ENCODE measurements around the gene TNFAIP8L1.

Gene TNFAIP8L1

DNA sequence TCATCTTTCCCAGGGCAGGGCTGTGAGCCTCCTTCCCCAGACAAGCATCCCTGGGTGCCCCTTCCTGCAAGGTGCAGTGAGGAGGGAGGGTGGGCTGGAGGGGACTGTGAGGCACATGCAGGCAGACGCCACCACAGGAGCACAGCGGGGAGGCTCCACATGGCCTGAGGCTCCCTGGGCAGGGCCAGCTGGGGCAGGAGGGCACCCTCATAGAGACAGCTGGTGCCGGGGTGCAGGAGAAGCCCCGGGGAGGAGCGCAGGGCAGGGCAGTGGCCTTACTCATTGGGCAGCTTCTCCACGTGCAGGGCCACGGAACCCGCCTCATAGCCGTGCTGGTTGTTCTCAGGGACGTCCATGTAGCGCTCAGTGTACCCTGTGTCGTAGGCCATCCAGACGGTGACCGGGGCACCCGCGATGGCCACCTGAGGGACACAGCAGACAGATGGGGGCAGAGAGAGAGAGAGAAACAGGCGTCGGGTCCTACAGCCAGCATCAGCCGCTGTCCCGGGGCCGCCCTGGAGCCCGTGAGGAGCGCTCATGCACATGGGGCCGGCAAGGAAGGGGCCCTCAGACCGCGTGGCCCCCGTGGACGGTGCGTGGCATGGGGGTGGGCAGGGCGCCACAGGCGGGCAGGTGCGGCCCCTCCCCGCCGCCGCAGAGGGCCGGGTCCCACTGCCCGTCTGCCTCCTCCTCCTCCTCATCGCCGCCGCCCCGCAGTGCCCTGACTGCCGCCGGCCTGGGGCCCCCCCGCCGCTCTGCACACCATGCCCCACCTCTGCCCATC is 43.3 kb downstream of the TNFAIP8L1 start:
- DNase-seq: no peak

DNA sequence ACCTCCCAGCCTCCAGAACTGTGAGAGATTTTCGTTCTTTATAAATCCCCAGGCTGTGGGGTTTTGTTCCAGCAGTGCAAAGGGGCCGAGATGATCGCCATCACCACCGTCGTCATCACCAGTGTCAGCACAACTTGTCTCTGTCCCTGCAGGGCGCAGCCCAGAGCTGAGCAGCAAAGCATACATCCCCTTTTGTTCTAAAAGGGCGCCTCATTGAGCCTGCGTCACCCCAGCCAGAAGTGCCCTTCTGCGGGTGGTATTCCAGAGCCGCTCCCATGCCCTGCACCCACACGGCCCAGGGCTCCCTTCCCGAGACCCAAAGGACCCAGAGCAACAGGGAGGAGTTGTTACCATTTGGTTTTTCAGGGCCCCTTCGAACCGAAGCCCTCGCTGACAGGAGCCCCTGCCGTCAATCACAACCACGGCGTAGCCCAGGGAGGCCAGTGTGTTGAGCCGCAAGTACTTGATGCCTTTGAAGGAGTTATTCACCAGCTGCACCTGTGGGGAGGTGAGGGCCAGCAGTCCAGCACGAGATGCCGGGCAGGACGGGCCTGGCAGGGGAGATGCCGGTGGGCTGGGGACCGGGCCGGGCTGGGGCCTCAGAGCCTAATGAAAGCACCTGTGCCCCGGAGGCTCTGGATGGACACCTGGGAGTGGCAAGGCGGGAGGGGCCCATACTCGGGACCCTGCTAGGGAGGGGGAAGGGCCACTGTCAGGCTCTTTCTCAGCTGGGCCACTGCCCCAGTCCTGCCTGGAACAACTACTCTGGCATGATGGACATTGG is 45.2 kb downstream of the TNFAIP8L1 start:
- no peak for DNase-seq

DNA sequence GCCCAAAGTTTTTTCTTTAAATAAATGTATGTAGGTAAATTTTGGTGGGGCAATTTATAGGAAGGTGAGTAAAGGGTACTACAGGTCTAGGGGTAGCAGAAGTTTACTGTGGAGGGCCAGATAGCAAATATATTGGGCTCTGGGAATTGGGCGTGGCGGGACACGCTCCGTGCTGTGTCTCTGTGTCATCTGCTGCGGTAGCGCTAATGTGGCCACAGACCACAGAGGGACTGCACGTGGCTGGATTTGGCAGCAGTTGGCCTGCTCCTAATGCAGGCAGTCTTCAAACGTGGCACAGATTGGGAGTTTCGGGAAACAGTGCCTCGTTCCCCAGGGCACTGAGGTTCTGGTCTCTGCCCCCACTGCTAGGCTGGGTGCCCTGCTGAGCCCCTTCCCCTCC is 47.4 kb downstream of the TNFAIP8L1 start:
- no peak for DNase-seq

DNA sequence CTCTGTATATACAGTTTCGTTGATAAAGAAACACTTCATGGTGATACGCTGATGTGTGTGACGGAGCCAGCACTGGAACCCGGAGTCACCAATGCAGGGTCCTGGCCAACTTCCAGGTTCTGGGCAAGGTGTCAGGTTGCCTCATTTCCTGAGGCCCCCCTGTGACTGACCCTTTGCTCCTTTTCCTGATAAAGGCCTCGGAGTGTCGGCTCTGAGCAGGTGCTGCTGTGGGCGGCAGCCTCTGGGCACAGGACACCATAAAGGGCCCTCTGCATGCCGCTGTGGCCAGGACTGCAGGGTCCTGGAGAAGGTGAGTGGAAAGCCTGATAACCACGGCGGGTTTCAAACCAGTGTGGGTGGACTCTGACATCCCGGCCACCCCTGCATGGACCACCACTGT is 48.1 kb downstream of the TNFAIP8L1 start:
- peak; percentile 41 for DNase-seq

DNA sequence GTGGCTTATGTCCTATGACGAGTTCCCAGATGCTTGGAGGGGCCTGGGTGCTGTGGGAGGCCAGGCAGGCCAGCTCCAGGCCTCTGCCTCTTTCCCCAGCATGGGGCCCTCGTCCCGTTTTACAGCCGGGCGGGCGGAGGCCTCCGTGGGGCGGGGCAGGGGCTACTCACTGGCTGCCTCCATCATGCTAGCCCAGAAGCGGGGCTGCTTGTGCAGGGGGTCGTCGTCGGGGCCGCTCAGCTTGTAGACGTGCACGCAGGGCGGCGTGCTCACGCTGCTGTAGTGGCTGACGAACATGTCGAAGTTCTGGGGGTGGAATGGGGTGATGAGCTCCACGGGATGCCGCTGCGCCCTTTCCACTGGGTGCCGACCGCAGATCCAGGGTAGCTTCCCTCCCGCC is 49.3 kb downstream of the TNFAIP8L1 start:
- no peak for DNase-seq

DNA sequence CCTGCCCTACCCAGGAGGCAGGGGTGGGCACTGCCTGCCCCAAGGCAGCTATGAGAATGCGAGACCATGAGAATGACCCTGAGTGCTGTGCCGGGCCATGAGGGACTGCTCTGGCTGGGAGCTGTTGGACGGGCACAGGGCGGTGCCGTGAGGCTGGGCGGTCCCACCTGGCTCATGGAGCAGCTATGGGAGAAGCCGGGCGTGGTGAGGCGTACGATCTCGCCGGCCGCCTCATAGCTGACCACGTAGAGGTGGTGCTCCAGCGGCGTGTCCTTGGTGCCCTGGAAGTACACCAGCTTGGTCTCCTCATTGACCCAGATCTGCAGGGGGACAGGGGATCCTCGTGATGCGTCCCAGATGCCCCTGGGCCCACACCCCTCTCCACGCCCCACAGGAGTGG is 50.1 kb downstream of the TNFAIP8L1 start:
- no peak for DNase-seq

DNA sequence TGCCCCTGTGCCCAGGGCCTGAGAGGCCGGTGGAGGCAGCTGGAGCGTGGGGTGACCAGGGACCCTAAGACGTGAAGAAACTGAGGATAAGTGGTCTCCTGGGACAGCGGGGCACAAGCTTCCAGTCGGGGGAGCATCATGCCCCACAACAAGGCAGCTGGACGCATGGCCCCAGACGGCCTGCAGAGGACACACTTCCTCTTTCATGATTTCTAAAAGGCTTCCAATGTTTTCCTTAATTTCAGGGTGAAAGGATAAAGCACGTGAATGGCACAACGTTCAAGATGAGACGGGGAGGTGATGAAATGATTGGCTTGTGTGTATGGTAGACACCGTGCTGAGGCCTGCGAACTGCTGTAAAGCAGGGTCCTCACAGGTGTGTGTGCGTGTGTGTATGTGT is 51.0 kb downstream of the TNFAIP8L1 start:
- DNase-seq: no peak

DNA sequence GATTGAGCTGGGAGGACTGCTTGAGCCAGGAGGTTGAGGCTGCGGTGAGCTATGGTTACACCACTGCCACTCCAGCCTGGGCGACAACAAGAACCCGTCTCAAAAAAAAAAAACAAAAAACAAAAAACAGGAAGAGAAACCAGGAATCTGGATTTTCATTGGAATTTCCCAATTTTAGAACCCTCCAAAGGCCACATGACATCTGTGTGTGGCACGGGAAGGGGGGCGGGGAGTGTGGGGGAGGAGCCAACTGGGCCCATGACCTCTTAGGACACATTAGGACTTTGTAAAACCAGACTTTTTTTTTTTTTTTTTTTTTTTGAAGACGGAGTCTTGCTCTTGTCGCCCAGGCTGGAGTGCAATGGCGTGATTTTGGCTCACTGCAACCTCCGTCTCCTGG is 52.1 kb downstream of the TNFAIP8L1 start:
- DNase-seq: no peak

DNA sequence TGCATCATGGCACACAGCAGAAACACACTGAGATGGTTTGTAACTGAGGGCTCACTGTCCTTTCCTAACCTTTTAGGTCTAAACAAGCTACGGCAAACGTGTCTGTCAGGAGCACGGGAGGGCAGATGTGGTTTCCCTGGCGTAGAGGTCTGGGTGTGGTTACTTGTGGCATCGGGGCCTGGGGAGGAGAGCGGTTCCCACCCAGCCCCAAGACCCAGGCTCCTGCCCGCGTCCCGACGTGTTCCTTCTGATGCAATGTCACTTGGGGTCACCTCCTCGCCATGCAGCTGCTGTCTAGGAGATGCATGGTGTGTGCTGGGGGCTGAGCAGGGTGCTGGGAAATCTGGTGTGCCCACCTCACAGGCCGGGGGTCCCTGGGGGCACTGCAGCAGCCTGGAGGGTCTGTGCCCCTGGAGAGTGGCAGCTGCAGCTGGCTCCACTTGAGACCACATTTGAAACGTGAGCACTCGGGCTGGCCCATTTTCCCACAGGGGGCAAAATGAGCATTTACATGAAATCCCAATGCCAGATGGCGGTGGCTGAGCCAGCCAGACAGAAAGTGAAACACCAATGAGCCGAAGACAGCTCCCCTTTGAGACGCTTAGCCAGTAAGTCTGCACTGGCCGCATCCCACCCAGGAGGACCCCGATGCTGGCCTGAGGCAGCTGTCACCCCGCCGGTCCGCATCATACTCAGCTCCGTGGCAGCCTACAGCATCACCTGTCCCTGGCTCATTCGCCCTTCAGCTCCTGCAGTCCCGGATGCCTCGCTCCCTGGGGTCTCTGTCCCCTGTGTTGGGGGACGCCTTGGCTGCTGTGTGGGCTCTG is 53.1 kb downstream of the TNFAIP8L1 start:
- no peak for DNase-seq

DNA sequence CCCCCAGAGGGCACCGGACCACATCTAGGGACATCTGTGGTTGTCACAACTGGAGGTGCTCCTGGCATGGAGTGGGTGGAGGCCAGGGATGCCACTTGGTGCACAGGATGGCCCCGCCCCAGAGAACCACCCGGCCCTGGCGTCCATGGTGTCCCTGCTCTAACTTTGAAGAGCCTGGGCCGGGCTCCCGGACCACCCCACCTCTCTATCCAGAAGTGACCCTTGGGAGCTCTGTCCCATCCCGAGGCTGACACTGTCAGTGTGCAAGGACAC is 53.7 kb downstream of the TNFAIP8L1 start:
- no peak for DNase-seq

DNA sequence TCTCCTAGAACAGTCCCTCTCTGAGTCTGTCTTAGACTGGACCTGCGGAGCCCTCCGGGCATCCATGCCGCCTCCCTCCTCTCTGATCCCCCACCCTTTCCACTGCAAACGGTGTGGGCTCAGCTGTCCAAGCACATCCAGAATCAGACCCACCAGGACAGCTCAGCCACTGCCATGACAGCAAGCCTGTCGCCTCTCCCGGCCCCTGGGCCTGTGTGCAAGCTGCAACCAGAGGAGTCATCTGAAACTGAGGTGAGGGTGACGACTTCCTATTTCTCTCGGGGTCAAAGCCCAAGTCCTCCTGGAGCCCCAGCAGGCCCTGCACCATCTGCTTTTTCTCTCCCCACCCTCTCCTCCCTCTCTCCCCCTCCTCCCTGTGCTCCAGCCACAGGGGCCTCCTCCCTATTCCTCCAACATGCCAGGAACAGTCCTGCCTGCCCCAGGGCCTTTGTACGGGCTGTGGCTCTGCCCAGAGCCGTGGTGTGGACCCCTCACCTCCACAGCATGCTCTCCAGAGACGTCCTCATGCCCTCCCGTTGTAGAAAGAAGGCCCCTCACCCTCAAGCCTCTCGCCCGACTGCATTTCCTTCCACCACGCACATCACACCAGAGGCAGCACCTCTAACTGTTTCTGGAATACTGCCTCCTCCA is 54.3 kb downstream of the TNFAIP8L1 start:
- no peak for DNase-seq

DNA sequence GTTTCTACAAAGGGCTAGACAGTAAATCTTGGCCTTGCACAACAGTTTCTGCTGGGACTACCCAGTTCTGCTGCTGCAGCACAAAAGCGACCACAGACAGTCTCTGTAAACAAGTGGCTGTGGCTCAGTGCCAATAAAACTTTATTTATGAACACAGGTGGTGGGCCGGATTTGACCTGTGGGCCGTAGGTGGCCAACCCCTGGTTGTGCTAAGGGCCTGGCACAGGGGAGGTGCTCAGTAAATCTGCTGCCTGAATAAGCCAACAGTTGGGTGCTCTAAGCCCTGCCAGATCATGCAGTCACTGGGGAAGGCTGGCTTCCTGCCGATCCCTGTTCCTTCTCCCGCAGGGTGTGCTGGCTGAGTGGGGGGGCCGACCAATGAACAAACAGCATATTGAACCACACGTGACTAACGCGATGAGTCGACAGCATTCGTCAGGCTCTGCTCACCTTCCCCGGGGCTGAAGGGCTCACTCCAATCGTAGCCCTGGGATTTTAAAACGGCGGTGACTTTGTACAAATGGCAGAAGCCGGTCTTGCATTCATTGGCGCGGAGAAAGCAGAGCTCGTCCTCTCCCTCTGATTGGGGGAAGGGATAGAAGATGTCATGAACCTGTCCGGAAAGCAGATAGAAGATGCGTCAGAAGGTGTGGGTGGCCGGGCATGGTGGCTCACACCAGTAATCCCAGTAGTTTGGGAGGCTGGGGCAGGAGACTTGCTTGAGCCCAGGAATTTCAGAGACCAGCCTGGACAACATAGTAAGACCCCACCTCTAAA is 55.1 kb downstream of the TNFAIP8L1 start:
- DNase-seq: no peak

DNA sequence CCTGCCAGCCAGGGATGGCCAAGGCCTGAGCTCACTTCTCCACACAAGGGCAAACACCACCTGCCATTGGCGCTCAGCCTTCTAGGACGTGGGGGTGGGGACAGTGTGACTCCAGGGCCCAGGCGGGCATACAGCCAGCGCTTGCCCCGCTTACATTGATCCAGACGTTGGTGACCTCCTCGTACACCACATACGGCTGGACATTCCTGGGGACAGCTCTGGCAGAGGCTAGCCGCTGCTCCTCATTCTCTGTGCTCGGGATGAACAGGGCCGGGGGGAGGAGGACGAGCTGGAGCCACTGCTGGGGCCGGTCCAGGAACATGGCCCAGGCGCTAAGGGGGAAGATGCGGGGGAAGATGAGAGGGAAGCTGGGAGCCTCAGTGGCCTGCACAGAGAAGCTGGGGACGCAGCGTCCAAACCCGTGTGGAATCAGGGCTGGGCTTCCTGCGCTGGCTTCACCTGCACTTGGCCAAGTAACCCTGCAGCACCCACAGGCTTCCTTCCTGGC is 56.0 kb downstream of the TNFAIP8L1 start:
- DNase-seq: no peak

DNA sequence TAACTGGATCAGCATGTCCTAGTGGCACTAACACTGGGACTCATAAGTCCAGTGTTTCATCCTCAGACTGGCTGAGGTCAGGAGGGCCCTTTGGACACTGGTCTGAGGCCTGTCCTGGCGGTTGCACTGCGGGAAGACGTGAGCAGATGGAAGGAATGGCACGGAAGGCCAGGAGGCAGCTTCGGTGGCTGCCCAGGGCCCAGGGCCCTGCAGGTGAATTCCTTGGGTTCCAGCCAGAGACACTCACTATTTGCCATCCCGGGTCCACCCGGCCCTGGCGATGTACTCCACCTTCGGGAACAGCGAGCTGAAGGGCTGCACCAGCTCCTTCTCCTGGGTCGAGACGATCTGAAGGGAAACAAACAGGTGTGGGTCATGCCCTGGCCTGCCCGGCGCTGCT is 58.0 kb downstream of the TNFAIP8L1 start:
- no peak for DNase-seq

DNA sequence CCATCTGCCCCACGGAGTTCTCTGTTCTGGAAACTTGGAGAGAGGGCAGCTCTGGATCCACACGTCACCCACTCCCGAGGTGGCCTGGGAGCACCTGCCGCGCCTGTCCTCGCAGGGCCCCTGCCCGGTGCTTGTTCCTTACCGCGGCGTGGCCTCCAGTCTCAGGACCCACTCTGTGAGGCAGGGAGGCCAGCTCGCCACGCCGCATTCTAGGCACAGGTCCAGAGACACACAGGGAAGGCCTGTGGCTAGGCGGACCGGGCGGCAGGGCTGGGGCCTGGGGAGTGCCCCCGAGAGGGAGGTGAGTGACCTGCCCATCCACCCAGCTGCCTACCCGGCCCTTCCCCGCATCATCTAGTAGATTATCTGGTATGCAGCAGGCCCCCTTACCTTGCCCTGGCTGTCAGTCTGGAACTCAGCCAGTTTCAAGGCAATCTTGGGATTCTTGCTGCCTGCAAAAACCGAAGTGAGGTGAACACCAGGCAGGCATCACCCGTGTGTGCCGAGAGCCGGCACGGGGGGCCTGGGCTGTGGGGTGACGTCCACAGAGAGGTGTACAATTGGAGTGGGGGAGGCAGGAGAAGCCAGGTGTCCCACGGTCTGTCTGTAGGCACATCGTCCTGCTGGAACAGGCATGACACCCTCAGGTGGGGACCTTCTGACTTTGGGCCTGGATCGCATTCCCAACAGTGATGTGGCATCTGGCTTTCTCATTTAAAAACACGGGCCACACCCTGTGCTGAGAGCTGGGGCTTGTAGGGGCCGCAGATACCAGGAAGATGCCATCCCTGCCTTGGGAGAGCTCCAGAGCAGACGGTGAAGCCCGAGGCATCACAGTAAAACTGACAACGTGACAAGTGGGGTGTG is 60.7 kb downstream of the TNFAIP8L1 start:
- no peak for DNase-seq

DNA sequence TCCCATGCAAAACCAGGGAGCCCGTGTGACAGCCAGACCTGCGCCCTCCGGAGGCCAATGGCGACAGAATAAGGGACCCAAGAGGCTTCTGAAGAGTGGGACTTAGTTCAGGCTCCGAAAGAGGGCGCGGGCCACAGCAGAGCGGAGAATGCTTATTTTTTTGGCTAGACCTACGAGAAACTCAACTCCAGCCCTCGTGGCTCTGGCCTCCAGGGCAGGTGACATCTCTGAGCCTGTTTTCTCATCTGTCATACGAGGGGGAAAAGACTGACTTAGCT is 61.3 kb downstream of the TNFAIP8L1 start:
- no peak for DNase-seq

DNA sequence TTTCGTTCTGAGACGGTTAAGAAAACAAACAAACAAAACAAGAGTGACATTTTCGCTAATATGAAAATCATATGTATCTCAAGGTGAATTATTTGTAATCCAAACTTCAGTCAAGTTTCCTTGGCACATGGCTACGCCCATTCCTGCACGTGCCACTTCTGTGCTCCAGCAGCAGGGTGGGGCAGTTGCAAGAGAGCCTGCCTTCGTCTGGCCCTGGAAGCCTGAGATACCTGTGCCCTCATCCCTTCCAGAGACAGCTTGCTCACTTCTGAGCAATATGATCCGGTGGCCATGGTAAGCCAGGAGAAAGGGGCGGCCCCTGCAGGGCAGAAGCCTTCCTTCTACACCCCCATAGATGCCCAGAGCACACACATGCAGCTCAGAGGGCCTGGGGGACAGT is 62.2 kb downstream of the TNFAIP8L1 start:
- no peak for DNase-seq

DNA sequence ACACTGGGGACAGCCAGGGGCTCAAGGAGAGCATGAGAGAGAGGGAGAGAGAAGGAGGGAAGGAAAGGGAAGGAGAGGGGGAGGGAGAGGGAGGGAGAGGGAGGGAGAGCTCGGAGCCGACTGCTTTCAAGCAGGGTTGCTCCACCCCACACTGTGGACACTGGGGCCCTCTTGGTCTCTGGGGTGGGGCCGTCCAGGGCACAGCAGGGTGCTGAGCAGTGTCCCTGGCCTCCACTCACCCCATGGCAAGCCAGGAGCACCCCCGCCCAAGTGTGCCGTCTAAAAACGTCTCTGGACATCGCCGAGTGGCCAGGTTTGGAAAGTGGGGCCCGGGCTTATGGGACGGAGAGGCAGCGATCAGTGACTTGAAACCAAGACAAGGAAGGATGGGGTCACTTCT is 63.4 kb downstream of the TNFAIP8L1 start:
- no peak for DNase-seq

DNA sequence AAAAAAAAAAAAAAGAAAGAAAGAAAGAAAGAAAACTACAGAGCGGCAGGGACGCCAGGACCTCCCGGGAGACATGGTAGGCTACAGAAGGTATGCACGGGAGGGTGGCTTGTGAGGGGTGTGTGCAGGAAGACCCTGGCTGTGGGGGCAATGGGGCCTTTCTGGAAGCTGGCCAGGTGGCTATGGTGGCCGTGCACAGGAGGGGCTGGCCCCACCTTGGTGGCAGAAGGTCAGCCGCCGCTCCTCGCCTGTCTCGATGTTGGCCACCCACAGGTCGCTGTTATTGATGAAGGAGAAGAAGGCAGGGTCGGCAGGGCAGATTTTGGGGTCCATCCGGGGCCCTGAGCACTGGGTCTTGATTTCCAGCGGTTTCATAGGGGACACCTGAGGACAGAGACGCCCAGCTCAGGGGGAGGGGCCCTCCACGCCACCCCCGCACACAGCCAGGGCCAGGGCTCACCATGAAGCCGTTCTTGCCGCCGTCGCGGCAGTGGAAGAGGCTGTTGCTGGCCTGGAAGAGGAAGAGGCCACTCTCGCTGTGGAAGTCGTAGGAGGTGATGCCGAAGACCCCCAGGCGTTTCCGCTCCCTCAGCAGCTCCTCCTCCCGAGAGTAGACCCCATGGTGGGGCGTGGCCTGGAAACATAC is 64.5 kb downstream of the TNFAIP8L1 start:
- DNase-seq: no peak

DNA sequence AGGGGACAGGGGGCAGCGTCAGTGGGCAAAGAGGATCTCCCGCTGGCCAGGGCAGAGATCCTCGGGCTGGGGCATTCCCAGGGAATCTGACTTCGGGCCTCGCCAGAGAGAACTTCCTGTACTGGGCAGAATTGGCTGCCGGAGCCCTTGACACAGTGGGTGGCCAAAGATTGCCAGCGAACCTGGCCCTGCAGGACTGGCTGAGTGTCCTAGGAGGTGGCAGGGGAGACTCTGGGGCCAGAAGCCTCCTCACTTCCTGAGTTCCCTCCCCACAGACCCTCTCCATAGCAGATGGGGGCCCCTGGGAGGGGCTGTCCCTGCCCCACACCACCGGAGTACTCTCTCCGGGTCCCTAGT is 65.0 kb downstream of the TNFAIP8L1 start:
- DNase-seq: no peak

Measured in NCI-H1092 (cell line).